NCI-H82 treated with DMSO at 0.1 percent for 48 hours (cell line): ENCODE measurements around the gene LOXHD1.

Source experiments
- DNase-seq: peaks from one replicate; lab custom pipeline; 2025; ENCODE audit not compliant: unreplicated experiment; lab: John Stamatoyannopoulos, UW

LOXHD1 gene

DNA sequence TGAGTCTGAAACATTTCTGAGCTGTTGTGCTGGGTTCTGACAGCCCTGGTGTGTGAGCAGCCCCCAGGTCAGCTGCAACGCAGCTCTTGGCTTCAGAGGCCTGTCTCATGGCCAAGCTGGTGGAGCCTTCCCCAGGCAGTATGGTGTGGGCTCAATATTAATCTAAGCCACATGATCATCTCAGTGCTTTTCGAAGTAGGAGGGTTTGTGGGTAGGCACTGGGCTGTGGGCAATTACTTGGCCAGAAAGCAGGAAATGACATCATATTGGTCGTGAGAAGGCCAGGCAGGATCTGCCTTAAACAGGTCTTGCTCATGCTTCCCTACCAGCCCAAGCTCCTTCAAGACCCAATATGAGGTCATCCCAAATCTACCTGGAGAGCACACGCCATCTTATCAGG is 26.9 kb downstream of the LOXHD1 start:
- no peak for DNase-seq

DNA sequence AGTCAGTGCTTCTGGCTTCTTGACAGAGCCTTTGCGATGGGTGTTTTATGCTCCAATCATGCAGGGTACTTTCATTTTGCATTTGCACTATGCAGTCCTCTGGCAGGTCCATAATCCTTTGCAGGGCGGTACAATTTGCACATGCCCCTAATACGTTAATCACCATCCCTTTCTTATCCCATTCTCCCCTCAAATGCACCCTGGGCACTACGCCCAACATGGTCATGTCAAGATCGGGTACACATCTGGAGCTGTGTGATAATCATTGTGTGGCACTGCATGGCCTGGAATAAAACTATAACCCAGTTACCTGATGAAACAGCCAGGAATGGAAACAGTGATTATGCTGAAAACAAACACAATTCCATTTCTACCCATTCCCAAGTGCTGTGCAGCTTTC is 27.7 kb downstream of the LOXHD1 start:
- DNase-seq: no peak

DNA sequence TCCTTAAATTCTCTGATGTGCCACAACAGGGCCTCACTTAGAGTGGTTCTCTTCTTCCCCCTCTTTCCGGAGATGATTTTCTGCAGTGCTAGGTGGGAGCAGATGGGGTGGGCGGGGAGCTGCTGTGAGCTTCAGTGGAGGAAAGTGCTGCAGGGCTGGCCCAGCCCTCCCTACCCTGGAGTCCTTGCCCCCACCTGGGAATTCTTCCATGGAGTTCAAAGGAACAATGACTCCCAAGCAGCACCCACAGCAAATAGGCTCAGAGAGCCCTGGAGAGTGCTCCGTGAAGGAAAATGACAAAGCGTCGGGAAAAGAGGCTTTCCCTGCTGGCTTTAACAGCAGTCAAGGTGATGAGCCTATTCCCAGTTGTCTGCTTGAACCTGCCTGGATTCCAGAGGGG is 28.8 kb downstream of the LOXHD1 start:
- DNase-seq: peak; percentile 1

DNA sequence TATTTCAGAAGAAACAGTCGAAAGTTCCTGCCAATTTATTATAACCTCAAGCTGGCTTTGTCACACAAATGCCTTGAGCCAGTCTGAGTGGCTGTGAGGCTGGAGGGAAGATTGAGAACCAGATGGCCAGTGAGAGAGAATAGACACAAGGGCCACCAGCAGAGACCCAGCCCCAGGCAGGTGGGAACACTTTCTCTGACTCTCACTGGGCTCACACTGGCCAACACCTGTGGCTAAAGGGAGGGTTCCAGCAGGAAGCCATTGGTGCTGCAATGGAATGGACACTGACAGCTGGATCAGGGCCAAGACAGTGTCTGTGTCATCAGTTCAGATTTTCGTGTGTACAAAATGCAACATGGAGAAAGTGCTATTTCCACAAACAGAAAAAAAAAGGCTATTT is 29.9 kb downstream of the LOXHD1 start:
- DNase-seq: no peak

DNA sequence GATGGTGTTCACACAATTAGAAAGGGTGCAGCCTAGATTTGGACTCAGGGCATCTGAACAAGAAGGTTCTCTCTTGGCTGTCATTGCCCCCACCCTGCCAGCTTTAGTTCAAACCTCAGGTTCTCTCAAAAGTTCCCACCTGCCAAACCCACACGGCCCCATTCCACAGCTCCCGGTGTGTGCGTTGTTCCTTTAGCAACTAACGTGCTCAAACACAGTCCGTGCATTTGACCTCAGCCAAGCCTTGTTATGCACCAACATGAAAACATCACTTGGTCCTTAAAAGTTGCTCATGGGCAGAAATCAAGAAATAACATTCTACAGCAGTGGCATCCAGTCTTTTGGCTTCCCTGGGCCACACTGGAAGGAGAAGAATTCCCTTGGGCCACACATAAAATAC is 32.0 kb downstream of the LOXHD1 start:
- DNase-seq: no peak

DNA sequence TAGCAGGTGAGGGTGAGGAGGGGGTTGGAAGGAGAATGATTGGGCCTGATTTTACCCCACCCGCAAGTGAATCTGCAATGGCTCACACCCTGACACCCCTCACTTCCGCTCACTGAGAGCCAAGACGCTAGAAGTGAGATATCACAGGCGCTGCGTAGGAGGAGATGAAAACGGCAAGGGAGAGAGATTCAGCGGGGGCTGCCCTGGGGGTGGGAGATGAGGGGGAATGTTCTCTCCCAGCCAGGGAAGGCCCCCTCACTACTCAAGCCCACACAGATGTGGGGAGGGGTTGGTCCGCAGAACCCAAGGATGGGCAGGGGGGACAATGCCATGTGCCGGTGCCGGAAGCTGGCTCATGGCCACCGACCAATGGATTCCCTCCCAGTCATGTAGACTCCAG is 32.9 kb downstream of the LOXHD1 start:
- DNase-seq: no peak

DNA sequence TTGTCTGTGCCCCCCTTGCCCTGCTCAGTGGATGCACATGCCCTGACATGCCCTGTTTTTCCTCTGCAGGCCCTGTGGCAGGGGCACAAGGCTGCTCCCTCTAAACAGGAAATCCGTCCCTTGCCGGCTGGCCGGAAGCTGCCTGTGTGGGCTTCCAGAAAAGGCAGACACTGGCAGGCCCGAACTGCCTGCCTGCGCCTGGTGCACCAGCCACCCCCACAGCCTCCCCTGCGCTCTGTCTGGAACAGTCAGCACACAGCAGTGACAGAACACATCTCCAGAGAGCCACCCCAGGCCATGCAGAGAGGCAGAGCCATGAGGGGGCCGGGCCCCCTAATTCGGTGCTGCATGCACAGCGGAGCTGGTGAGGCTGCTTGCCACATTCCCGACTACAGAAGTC is 33.5 kb downstream of the LOXHD1 start:
- DNase-seq: no peak

DNA sequence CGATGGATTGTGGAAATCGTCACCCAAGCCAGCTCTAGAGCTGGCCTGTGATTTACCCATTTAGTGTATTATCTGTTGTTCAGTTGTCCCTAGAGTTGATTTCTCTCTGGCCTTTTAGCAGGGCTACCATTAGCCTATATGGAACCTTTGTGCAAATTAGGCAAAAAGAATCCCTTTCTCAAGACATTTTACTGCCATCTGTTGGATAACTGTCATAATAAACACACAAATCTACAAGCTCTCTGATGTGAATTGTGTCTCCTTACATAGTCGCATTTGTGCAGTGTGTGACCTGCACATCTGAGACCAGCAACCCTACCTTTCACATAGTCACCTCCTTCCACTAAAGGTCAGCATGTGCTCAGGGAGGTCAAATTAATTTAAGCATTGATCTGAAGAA is 34.0 kb downstream of the LOXHD1 start:
- peak; percentile 6 for DNase-seq

DNA sequence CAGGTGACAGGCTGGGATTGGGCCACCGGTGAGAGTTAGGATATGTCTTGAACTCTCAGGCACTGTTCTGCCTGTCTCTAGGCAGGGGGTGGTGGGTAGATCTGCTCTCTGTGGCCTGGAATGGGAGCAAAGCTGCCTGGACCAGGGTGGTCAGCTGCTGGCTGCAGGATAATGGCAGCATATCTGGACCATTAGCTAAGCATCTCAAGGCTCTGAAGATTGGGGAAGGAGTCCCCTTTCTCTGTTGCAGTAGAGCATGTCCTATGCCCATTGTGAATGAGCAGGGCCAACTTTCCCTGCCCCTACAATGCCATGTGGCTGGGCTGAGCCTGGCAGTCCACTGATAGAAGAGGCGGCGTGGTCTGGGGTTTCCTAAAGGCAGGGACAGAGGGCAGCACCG is 34.6 kb downstream of the LOXHD1 start:
- DNase-seq: no peak

DNA sequence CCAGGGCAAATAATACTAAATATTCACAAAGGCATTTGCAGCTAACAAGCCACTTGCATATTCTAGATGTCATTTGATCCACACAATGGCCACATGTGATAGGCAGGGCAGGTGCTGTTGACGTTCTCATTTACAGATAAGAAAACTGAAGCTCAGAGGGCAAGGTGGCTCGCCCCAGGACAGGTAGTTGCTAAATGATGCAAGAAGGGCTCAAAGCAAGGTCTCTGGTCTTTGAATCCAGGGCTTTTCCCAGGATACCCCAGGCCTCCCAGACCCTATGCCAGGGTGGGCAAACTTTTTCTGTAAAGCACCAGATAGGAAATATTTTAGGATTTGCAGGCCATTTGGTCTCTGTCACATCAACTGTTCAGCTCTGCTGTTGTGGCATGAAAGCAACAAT is 35.1 kb downstream of the LOXHD1 start:
- DNase-seq: no peak

DNA sequence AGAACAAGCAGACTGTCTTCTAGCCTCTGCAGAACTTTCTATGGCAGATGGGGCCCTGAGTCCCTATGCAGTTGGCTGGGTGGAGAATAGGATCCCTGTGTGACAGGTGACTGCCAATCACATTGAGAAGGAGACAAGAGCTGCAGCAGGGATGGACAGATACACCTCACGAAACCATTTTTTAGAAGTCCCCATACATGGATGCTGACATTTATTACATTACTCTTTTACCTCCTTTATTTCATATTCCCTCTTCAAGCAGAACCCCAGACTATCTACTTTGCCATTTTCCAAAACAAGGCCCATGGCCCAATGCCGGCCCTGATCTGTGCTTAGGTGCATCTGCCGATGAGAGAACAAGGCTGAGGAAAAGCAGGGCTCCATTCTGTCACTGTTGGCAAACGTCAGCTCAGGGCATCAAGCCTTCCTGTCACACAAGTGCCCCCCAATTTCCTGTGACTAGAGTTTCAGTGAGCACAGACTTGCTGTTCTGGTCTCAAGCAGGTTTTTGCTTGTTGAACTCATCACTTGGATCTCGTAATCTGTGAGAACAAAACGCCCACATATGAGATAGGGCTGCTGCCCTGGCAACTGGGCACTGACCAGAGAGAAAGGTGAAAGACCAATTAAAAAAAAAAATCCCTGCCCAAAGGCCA is 35.8 kb downstream of the LOXHD1 start:
- no peak for DNase-seq

DNA sequence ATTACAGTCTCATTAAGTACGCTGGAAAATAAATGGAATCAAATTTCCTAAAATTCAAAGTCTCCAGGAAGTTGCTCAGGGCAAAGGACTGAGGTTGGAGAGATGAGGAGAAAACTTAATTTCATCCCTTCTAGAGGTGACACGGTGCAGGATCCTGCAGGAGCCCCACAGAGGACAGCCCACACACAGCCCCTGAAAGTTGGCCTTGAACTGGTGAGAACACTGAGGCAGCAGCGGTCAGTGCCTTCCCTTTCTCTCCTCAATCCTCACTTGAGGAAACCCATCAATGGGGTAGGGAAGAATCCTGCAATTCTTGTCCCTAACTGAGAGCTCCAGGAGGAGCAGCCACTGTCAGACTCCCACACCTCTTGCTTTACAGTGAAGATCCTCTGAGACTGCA is 37.5 kb downstream of the LOXHD1 start:
- DNase-seq: no peak

DNA sequence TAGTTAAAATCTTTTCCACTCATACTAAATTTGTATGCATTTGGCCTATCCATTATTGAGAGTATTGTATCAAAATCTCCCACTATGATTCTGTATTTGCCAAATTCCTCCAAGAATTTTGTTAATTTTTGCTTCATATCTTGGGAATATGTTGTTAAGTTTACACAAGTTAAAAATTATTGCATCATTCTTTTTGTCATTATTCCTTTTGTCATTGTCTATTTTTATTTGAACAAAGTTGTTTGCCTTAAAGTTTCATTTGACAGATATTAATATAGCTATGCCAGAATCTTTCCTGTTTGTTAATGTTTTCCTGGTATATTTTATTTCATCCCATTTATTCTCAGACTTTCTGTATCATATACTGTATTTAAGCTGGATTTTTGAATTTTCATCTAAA is 41.3 kb downstream of the LOXHD1 start:
- no peak for DNase-seq

DNA sequence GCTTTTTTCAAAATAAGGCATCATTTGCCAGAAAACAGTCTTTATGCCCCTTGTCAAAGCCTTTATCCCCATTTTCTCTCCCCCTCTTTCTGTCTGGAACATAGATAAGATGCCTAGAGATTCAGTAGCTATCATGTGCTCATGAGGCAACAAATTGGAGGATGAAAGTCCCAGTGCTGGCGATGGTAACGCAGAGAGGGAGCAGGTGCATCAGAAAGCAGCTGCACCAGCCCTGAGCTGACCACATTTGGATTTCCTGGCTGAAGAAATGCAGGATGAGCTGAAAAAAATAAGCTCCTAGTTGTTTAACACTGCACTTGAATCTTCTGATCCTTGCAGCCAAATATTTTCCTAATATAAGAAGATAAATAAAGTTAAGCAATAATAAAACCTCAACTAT is 48.0 kb downstream of the LOXHD1 start:
- no peak for DNase-seq

DNA sequence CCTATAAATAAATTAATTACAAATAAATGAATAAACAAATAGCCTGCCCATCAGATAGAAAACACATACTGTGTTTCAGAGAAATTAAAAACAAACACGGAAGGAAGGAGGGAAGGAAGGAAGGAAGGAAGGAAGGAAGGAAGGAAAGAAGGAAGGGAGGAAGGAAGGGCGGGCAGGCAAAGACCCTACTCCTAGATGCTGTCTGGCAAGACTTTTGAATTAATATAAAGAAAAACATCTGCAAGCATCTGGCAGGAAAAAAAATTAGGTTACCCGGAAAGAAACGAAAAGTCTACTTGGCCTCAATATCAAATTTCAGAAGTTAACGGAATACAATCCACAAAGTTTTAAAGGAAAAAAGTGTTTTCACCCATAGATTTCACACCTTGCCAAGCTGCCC is 49.1 kb downstream of the LOXHD1 start:
- no peak for DNase-seq

DNA sequence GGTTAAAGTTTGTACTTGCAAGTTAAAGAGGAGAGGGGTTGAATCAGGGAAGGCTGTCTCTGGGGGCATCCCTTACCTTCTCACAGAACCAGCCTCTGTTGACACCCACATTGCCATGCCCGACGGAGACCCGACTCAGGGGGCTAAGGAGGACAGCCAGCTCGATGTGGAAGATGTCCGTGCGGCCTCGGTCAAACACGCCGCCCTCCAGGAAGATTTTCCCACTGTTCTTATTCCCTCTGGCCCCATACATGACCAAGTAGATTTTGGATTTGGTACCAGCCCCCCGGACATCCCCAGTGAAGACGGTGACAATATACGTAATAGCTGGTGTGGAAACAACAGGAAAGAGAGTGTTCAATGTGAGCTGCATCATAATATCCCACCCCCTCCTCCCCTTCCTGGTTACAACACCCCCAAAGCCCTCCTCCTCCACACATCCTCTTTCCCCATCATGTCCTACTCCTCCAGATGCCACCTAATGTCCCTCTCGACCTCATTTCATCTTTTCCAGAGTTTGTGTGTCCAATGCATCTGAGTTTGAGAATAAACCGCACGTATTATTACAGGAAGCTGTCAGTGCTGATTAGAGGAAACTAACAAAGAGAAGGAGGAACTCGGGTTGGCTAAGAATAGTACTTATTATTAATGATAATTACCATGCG is 55.7 kb downstream of the LOXHD1 start:
- DNase-seq: no peak

DNA sequence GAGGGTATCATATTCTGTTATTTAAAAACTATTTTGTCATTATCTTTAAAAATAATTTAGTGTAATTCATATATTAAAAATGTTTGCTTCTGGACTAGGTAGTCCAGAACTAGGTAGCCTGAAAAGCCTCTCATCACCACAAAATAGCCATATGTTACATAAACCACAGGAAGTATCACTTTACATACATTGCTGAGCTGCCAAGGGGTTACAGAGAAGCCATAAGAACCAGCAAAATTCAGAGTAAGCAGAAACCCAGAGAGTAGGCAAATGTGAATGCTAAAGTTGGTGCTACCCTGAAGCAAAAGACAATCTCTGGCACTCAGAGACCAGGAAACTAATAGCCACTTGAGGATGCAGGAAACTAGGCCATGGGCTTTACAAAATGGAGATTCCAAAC is 60.9 kb downstream of the LOXHD1 start:
- no peak for DNase-seq

DNA sequence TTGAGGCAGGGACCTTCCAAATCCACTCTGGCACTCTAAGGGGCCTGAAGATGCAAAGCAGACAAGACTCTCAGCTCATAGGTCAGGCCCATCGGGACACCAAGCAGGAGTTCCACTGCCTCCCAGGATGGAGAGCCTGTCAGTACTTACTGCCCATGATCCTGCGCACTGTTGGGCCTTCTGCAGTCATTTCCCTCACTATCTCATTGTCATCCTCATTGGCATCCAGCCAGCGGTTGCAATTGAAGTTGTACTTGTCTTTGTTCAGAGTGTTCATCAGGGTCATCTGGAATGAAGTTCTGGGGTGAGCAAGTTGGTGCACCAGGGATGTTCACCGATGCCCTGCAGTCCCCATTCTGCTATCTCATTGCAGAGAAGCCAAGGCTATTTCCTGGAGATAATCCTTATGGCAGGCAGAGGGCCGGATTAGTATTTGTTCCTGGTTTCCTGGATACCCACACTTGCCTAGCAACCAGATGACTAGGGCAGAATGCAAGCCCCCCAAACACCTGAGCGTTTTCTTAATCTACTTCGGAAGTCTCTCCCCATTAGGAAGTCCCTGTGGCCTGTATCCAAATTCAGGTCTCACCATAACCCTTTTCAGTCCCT is 65.1 kb downstream of the LOXHD1 start:
- DNase-seq: peak; percentile 49

DNA sequence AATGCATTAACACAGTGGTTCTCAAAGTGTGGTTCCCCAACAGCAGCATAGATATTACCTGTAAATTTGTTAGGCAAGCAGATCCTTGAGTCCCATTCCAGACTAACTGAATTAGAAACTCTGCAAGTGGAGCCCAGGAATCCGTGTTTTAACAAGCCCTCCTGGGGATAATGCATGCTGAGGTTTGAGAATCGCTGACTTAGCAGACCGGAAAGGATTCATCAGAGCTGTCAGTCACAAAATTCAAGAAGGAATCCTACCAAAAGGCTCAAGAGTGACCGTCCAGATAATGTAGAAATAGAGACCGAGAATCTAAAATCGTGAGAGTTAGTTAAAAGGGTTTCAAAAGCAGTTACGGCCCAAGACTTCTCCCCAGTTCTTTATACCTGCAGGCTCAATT is 66.9 kb downstream of the LOXHD1 start:
- no peak for DNase-seq

DNA sequence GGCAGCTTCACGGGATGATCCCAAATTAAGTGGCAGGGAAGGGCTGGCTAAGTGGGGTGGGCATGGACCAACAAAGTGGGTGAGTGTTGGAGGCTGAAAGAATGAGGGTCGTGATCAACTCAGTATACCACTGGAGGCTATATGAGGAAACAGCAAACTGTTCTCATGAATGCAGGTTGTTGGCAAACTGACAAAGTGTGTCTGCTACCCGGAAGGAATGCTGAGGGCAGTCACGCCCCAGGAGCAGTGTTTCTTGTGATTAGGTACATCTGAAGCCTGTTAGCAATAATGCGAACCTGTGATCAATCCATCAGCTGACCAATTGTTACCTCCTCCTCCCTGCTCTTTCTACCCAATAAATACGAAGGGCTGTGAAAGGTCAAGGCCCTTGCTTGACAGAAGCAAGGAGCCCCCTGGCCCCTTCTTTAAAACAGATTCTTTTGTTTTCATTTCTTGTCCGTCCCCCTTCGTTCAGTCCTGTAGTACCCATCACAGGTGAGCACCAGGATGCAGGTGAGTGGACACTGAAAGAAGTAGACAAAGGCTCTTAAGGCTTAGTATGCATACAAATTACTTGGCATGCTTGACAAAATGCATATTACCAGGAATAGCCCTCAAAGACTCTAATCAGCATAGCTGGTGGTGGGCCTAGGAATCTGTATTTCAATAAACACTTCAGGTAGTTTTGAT is 67.9 kb downstream of the LOXHD1 start:
- no peak for DNase-seq

DNA sequence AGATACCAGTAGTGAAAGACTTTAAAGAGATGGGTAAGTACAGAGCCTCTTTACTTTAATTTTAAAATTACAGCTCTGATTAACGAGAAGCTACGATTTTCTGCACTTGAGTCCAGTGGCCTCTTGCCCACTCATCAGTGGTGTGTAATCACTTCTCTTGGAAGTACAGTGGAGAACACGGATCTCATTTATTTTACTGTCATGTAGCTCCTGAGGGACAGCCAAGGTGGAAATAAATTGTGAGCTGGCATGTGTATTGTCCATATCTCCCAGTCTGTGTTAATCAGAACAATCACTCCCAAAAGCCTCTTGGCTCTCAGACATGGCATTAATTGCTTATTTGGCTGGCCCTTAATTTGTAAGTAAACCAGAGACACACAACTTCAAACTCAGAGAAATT is 69.4 kb downstream of the LOXHD1 start:
- no peak for DNase-seq

DNA sequence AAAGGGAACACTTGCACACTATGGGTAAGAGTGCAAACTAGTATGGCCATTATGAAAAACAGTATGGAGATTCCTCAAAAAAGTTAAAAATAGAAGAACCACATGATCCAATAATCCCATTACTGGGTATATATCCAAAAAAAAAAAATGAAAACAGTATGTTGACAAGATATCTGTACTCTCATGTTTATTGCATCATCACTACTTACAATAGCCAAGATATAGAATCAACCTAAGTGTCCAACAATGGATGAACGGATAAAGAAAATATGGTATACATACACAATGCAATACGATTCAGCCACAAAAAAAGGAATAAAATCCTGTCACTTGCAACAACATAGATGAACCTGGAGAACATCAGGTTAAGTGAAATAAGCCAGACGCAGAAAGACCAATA is 73.3 kb downstream of the LOXHD1 start:
- no peak for DNase-seq
